ENCODE measurements around the gene RXFP2.

- TF ChIP-seq CTCF (IDR thresholded peaks at IDR 0.05) (no peak), POLR2A (IDR thresholded peaks at IDR 0.05) (no peak)
Observed at GRCh38 chr13:31846182-31846938, 107.0 kb downstream of the RXFP2 start.
